ENCODE measurements around the gene NCOA1.
"Not testable (repeated sequence)": the region's sequence is repeated elsewhere in the genome, so short reads cannot be mapped to it uniquely, and the experiment has no call there.

NCOA1 gene

DNA sequence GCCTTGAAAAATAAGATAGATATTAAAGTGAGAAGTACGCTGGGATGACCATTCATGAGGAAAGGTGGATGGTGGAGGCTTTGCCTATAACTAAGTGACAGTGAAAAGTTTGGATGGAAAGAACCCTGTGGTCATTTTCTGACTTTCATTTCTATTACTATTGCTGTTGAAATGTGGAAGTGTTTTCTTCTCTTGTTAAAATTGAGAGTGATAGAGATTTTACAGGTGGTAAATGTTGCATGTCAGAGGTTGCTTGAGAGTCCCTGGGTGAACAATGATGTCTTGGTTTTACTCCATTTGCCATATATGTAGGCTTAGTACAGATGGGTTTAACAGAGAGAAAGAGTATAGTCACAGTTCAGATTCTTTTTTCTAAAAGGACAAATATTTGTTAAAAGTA, 18.4 kb downstream of the NCOA1 start:
- no peak for DNase-seq

DNA sequence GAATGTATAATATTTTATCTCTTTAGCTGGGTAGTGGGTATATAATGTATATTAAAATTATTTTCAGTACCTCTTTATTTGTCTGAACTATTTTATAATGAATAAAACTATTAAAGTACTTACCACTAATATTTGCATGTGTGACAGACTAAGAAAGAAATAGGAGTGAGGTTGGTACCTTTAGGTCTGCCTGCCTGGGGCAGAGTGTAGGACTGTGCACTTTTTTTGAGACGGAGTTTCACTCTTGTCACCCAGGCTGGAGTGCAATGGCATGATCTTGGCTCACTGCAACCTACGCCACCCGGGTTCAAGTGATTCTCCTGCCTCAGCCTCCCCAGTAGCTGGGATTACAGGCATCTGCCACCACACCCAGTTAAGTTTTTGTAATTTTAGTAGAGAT, 18.8 kb downstream of the NCOA1 start:
- no peak for DNase-seq

DNA sequence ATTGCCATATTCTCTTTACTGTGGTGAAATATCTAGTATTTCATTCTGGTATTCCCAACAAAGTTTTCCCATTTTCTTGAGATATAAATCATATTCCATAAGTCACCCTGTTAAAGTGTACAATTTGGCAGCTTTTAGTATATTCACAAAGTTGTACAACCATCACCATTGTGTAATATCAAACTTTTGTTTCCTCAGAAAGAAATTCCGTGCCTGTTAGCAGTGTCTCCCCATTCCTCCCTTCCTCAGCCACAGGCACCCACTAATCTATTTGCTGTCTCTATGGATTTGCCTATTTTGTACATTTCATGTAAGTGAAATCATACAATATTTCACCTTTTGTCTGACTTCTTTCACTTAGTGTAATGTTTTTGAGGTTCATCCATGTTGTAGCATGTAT, 19.7 kb downstream of the NCOA1 start:
- DNase-seq, result no peak

DNA sequence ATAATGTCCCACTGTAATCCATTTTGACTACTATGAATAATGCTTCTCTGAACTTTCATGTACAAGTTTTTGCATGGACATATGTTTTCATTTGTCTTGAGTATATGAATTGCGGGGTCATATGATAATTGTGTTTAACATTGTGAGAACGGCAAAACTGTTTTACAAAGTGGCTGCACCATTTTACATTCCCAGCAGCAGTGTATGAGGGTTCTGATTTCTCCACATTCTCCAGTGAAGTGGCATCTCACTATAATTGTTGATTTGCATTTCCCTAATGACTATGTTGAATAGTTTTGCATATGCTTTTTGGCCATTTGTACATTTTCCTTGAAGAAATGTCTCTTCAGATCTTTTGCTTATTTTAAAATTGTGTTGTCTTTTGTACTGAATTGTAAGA, 20.1 kb downstream of the NCOA1 start:
- no peak for DNase-seq

DNA sequence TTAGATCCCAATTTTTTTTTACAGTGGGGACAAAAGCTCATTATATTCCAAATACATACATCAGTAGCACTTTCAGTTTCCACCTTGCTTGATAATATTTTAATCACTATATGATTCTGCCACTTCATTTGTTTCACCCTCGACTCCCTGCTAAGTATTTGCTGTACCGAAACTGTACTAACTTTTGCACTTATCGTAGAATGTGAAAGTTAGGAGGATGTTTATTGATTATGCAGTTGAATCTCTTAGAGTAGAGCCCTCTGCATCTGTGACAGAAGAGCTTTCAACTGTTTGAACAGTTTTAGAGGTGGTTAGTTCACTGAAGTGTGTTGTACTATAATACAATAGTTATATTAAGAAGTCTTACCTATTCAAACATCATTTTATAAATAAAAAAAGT, 20.8 kb downstream of the NCOA1 start:
- no peak for DNase-seq

DNA sequence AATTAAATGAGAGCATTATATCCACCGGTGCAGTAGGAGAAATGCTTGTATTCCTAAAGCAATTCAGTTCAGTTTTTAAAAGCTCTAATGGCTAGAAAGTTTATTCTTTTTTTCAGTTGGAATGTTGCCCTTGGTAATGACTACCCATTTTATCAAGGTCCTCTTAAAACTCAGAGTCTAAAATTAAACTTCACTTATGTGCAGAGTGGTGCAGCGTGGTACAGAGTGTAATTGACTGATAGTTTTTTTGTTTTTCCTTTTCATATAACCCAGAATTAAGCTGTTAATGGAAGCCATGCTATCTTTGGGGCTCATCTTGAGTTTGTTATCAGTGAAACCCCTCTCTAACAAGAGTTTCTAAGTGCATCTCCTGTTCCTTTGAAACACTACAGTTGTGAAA, 21.4 kb downstream of the NCOA1 start:
- DNase-seq, result no peak

DNA sequence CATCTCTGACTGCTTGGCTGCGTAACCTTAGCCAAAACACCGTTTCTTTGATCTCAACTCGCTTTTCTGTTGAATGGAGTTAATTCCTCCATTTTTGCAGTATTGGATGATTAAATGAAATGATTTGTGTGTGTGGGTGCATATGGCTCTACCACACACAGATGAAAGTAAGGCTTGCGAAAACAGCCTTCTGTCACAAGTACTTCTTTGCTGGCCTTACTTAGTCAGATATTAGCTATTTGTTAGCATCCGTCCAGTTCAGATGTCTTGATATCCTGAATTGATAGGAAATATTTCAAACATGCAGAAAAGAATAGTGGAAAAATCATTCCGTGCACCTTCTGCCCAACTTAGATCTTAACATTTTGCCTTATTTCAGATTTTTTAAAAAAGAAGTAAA, 21.8 kb downstream of the NCOA1 start:
- no peak for DNase-seq

DNA sequence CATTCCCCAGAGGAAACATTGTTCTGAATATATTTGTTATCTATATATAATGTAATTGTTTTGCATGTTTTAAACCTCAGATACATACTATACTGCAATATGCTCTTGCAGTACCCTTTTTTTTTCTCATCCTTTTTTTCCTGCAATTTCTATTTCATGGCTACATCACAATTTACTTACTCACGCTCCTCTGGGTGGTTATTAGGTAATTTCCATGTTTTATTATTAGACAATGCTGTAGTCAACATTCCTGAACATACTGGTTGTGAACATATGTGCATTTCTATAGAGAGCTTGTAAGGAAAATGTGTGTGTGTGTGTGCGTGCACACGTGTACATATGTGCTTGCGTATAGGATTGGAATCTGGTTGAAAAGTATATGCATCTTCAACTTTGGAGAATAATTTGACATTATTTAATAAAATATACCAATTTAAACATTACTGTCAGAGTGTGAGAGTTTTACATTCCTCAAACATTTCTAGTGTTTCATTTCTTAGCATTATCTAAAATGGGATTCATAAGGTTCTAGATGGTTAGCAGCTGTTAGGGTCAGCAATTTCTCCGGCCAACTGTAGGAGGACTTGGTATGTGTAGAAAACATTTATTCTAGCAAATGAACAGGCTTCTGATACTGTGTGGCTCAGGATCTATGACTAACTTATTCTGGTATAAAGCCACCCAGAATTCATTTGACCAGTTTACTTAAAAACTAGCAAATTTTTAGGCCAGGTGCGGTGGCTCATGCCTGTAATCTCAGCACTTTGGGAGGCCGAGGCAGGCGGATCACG, 22.4 kb downstream of the NCOA1 start:
- no peak for DNase-seq

DNA sequence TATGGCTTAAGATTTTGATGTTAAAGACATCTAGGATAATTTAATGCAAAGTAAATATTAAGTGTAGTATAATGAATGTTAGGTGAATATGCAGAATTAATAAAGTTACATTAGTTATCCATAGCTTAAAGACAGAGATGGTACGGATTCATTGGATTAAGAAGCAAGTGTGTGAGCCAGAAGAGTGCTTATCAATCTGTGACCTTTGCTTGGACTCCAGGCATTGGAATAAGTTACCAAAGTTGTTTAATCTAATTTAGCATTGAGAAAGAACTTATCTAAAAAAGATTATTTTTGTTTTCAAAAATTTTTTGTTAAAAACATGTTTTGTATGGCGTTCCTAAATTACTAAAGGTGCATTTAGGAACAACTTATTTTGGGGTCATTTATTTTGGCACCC, 23.8 kb downstream of the NCOA1 start:
- DNase-seq, result no peak

DNA sequence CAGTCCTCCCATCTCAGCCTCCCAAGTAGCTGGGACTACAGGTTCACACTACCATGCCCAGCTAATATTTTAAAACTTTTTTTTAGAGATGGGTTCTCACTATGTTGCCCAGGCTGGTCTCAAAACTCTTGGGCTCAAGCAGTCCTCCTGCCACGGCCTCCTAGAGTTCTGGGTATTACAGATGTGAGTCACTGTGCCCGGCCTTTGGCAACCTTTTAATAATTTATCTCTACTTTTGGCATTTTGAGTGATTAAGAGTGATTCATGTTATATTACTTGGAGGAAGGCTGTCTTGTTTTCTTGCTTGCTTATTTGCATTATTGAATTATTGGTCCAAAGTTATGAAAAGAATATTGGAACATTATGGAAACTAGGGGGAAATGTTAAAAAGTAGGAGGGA, 24.3 kb downstream of the NCOA1 start:
- no peak for DNase-seq

DNA sequence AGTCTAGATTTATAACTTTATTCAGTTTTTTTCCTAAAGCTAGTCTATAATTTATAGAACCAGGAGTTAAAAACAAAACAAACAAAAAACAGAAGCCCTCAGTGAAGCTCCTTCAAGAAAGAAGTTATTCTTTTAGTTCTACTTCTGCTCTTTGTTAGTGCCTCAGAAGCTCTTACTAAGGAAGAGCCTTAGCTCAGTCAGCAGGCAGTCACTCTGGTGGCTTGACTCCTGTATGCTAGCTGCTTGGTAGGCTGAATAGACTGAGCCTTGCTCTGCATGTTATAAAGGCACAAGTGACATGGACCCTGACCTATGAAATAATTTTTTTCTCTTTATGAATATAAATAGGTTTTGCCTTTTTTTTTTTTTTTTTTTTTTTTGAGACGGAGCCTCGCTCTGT, 24.8 kb downstream of the NCOA1 start:
- DNase-seq, result peak; percentile 58

DNA sequence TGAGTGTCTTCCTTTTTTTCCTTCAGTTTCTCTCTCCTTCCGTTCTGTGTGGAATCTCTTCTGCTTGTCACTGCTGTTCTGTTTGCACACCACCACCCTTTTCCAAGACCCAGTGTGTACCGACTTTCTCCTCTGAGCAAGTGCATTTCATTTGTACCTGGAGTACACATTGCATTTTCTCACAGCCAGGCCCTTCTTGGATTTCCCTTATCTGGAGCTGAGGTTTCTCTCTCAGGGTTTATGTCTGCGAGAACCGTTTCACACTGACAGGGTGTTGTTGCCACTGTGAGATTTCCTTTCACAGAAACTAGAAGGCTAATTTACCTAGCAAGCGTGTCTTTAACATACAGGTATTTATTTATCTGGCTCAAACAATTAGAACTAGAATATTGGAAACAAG, 26.2 kb downstream of the NCOA1 start:
- no peak for DNase-seq

DNA sequence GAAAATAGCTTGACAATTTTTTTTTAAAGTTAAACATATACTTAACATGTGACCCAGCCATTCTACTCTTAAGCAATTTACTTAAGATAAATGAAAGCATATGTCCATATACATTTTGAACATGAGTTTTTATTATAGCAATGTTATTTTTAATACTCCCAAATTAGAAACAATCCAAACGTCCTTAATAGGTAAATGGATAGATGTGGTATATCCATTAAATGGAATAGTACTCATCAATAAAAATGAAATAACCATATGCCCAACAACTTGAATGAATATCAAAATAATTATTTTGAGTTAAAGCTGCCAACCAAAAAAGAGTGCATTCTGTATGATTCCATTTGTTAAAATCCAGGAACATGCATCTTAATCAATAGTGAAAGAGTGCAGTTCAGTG, 29.1 kb downstream of the NCOA1 start:
- DNase-seq, result no peak

DNA sequence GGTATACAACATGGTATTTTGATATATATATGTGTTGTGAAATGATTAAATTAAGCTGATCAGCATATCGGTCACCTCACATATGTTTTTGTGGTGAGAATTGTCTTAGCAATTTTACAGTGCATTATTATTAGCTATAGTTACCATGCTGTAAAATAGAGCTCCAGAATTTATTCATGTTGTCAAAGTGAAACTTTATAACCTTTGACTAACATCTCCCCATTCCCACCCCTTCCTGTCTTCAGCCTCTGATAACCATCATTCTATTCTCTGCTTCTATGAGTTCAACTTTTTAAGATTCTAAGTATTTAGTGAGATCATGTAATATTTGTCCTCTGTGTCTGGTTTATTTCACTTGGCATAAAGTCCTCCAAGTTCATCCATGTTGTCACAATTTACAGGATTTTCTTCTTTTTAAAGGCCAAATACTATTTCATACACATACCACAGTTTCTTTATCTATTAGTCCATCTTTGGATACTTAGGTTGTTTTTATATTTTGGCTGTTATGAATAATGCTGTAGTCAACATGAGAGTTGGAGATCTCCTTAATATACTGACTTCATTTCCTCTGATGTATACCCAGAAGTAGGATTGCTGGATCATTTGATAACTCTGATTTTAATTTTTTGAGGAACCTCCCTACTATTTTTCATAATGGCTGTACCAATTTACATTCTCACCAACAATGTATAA, 30.3 kb downstream of the NCOA1 start:
- no peak for DNase-seq

DNA sequence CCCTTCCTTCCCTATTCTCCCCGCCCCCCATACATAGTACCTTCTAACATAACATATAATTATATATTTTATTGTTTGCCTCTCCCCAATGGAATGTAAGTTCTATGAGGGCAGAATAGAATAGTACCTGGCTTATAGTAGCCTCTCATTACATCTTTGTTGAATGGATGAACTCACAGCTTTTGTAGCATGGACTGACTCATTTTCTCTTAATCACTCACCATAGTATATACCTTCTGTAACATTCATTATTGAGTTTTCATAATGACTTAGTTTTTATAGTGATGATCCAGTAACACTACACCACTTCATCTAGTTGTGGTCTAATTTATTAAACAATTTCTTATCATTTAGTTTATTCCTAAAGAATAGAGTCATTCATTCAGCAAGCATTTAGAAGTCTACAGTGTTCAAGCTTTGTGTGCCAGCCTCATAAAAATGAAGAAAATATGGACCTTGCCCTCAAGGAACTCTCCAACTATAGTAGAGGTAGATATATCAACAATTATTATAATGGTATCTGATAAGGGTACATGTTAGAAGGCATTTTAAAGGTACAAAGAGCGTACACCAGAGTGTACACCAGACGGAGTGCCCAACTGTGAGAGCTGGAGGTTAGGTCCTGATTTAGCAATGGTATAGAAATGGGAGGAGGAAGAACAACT, 31.1 kb downstream of the NCOA1 start:
- no peak for DNase-seq

DNA sequence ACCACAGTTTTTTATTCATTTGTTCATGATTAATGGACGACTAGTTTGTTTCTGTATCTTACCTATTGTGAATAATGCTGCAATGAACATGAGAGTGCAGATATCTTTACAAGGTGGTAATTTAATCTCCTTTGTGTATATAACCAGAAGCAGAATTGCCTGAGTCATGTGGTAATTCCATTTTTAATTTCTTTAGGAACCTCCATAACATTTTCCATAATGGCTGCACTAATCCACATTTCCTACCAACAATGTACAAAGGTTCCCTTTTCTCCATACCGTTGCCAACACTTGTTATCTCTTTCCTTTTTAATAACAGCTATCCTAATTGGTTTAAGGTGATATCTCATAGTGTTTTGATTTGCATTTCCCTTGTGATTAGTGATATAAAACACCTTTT, 36.5 kb downstream of the NCOA1 start:
- DNase-seq, result no peak

DNA sequence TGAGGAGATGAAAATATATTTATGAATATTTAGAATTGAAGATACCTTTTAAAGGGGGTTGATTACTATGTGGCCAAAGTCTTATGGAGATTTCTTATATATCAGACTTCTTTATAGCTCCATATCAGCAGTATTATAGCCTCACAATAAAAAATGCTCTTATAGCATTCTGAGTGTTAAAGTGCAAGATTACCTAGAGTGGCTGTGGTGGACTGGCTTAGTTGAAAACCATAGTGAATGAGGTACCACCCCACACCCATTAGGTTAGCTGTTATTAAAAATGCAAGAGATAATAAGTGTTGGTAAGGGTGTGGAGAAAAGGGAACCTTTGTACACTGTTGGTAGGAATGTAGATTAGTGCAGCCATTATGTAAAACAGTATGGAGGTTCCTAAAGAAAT, 39.7 kb downstream of the NCOA1 start:
- no peak for DNase-seq

DNA sequence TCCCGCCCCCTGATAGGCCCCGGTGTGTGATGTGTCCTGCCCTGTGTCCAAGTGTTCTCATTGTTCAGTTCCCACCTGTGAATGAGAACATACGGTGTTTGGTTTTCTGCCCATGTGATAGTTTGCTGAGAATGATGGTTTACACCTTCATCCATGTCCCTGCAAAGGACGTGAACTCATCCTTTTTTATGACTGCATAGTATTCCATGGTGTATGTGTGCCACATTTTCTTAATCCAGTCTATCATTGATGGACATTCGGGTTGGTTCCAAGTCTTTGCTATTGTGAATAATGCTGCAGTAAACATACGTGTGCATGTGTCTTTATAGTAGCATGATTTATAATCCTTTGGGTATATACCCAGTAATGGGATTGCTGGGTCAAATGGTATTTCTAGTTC, 40.6 kb downstream of the NCOA1 start:
- DNase-seq, result not testable (repeated sequence)

DNA sequence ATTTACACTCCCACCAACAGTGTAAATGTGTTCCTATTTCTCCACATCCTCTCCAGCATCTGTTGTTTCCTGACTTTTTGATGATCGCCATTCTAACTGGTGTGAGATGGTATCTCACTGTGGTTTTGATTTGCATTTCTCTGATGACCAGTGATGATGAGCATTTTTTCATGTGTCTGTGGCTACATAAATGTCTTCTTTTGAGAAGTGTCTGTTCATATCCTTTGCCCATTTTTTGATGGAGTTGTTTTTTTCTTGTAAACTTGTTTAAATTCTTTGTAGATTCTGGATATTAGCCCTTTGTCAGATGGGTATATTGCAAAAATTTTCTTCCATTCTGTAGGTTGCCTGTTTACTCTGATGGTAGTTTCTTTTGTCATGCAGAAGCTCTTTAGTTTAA, 41.0 kb downstream of the NCOA1 start:
- not testable (repeated sequence) for DNase-seq

DNA sequence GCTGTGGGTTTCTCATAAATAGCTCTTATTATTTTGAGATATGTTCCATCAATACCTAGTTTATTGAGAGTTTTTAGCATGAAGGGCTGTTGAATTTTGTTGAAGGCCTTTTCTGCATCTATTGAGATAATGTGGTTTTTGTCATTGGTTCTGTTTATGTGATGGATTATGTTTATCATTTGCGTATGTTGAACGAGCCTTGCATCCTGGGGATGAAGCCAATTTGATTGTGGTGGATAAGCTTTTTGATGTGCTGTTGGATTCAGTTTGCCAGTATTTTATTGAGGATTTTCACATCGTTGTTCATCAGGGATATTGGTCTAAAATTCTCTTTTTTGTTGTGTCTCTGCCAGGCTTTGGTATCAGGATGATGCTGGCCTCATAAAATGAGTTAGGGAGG, 42.5 kb downstream of the NCOA1 start:
- not testable (repeated sequence) for DNase-seq

DNA sequence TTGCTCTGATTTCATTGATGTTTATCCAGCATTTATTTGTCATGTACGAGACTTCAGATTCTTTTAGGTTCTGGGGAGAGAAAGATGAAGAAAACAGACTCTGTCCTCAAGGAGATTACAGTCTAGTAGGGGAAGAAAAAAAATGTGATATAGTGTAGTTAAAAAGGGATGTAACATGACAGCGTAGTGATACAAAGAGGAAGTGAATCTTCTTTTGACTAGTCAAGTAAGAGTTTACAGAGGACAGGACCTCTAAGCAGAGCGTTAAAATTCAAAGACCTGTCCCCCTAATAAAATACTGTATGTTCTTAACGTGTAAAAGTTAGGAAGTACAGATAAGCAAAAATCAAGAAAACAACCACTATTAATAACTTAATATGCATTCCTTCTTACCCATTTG, 47.7 kb downstream of the NCOA1 start:
- no peak for DNase-seq

DNA sequence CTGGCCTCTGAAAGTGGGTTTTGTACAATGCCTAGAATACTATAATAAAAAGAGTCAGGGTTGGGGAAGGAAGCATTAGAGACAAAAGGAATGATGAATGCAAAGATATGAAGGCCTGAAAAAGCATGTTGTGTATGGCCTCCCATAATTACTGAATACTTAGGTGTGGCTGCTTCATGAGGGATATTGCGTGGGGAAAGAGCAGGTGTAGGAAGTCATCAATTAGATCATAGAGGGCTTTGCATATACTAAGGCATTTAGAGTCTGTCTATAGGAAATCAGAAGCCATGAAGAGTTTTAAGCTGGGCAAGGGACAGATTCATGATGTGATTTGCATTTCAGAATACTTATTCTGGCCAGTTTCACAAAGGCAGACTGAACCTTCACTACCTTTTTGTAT, 48.2 kb downstream of the NCOA1 start:
- DNase-seq, result no peak

DNA sequence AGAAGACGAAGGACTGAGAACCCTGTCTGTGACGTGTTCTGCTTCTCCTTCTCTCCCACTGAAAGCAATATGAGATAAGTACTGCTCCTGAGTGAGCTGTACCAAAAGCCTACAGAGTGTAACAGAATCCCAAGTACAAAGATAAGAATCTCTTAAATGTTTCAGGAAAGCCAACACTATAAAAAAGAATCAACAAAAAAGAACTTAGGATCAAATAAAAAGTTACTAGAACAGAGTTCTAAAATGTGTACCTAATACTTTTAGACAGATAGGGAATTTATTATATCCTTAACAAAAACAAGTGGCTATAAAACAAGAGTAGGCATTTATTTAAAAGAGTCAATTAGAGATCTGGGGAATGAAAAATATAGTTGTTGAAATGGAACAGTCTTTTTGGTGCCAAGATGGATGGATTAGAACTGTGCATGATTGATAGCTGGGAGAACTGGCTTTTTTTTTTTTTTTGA, 49.0 kb downstream of the NCOA1 start:
- no peak for DNase-seq

DNA sequence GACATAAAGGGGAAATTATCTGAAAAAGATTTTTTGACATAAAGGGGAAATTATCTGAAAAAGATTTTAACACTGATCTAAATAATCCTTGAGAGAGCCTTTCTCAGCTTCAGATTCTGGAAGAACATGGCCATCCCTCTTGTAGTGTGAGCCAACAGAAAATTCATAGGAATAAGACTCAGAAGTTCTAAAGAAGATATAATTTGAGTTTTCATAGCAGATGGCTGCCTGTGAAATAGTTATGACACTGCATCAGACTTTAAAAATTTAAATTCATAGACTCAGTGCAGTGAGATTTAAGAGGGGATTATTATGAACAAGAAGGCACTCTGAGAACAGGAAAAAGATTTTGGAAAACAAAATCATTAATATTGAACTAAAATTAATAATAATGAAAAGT, 50.6 kb downstream of the NCOA1 start:
- no peak for DNase-seq

Measured in GDM1 (cell line).